Cortex of kidney (tissue), 1 donor: ENCODE measurements around the gene RHOBTB1.

Source experiments
- DNase-seq: peaks from one replicate; lab custom pipeline; 2025; lab: John Stamatoyannopoulos, UW

Gene RHOBTB1

DNA sequence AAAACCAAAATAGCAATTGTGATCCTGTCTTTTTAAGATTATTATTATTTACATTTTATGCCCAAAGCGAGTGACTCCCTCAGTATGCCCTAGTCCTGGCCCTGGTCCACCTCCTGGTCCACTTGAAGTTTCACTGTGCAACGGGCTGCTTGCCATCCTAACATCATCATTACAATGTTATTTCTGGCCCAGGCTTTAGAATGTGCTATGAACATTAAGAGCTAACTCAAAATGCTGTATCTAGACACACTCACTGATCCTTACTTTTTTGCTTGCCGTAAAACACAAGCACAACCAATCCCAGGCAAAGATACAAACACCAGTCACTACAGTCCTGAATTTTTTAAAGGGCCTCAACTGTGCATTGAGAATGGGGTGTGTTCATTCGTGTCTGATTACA lies 38.4 kb downstream of the RHOBTB1 start:
- no peak for DNase-seq

DNA sequence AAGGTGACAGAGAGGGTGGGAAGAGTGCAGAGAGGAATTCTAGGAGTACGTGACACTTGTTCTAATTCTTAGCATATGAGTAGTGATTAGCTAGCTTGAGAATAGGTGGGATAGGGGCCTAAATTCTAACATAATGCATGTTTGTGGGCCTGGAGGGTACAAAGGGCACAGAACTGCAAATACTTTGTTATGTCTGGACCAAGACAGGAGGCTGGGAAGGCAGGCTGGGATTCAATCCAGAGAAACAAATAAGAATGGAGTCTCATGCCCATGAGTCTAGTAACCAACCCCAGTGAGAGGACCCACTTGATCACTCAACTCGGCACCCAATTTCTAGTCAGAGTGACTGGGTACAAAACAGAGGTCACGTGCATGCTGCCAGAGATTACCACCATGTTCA lies 40.9 kb downstream of the RHOBTB1 start:
- no peak for DNase-seq

GRCh38 chr10:60901561-60902235 lies 42.3 kb downstream of the RHOBTB1 start:
- DNase-seq = no peak

GRCh38 chr10:60899266-60899665 lies 44.7 kb downstream of the RHOBTB1 start:
- no peak for DNase-seq

DNA sequence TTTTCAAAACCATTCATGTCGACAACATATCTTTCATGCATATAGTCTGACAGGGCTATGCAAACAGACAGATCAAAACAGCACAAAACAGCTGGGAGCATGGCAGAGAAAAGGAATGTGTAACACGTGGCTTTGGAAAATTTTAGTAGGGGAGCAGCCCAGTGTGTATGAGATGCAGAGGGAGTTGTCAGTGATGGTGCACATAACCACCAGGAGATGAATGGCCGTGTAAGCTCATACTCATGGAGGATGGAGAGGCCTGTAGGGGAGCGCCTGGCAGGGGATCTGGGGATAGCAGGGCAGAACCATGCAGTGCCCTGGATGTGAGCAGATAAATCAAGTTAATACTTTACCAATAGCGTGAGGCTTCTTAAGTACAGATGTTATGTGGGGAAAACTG lies 45.7 kb downstream of the RHOBTB1 start:
- no peak for DNase-seq

GRCh38 chr10:60896810-60897209 lies 47.2 kb downstream of the RHOBTB1 start:
- DNase-seq = no peak

- no peak for DNase-seq
Measured at GRCh38 chr10:60896033-60896432, 48.0 kb downstream of the RHOBTB1 start.

DNA sequence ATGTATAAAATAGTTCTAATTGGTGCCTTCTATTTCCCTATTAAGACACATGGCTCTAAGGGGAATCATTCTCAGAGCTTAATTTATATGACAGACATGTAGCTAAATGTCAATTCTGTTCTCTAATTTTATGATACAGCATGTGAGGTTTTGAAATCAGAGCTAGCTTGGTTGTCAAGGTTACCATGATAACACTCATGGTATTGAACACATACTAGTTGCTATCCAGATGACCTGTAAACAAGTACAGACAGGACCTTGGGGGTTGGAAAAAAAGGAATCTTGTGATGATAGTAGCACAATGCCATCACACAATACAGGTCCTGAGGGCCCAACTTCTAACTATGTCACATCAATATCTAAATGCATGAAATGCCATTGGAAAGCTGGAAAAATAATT lies 49.2 kb downstream of the RHOBTB1 start:
- DNase-seq = no peak

DNA sequence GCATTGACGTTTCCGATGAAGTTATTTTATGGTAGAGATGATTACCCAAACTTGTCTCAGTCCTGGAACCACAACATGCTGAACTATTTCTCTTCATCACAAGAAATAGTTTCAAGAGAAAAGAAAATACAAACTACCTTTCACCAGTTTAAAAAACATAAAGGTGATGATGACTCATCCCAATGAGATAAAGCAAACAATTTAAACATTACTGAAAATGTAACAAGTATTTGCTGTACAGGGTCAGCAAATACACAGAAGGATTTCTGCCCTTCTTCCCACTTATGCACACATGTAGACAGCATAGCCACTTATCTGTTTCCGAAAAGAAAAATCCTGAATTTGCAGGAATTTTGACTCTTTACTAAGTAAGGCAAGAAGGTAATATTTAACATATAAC lies 50.8 kb downstream of the RHOBTB1 start:
- no peak for DNase-seq

DNA sequence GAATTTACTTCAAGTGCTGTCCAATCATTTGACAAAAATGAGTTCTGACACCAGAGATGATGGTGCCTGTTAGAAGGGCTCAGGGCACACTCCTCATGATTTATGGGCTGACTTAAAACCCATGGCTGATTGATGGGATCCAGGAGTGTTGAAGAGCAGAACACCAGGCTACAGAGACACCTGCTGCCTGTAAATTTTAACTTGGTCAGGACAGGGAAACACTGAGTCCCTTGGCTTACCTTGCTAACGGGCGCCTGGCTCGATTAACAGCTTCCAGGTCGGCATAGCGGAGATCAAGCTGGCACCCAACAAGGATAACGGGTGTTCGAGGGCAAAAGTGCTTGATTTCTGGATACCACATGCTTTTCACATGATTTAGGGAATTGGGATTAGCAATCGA lies 51.4 kb downstream of the RHOBTB1 start:
- DNase-seq = no peak

DNA sequence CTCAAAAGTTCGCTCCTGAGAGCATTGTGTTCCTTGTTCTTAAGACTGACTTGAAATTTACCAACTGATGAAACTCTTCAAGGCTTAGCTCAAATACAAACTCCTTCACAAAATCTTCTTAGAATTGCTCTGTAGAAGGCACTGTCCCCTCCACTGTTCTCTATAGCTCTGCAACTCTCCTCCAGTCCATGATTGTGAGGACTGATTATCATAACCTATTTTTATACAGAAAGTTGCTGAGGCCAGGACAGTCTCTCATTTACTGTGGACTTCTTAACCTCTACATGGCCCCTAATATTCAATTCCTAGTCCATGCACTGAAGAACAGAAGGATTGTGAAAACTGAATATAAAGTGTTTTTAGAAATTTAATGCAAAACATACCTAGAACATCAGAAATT lies 53.2 kb downstream of the RHOBTB1 start:
- no peak for DNase-seq

DNA sequence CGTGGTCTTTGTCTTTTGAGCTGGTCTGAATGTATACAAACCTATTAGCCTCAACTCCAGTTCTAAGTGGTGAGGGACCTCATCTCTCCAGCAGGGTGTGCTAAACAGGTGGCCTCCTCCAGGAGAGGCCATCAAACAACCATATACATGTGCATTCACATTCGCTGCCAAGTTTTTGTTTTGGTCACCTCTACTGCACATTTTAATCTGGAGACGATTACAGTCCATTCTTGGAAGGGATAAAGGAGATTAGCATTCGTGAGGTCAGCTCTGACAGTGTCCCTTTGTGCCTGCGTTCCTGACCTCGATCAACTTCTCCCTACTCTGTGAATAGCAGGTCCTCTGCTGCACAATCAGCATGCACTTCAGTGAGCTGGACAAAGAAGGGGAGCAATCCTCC lies 60.8 kb downstream of the RHOBTB1 start:
- no peak for DNase-seq

GRCh38 chr10:60878224-60878623 lies 65.8 kb downstream of the RHOBTB1 start:
- DNase-seq = no peak

DNA sequence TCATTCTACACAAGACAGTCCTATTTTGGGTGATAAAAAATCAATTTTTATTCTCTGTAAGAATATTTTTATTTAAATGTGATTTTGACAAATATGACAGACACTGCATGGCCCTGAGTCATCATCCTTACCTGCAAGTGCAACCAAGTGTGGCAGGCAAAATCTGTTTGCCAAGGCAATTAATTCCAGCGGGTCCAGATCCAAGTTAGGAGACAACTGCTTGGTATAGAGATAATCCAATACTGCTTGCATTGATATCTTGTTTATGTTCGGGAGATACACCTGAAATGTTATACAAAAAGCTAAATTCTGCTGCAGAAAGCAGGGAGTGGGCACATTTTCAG lies 66.2 kb downstream of the RHOBTB1 start:
- DNase-seq = no peak

DNA sequence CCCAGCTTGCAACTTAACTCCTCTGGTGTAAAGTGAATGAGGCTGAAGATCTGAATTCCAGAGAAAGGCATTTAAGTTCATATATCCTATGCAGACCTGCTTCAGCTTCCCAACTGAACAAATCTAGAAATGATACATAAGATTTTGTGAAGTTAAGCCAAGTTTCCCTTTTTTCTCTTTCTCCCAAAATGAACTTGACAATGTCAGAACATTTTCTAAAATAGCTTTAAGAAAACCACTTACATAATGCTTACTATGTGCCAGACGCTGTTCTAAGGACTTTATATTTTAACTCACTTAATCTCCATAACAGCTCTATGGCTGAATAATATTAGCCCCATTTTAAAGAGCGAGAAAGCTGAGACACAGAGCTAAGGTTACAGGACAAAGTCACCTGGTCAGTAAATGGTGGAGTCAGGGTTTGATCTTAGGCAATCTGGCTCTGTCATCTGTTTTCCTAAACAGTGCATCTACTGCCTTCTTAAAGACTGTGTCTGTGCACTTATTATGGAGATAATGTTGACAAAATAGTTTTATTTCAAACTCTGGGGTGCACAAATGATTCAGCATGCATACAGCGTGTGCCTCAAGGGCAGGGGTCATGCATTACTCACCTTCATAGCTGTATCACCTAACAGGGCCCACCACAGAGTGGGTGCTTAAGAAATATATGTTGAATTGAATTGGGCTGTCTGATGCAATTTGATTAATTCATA lies 66.8 kb downstream of the RHOBTB1 start:
- DNase-seq = no peak

- DNase-seq = no peak
Measured at GRCh38 chr10:60873758-60874157, 70.2 kb downstream of the RHOBTB1 start.

GRCh38 chr10:60872451-60872850 lies 71.5 kb downstream of the RHOBTB1 start:
- no peak for DNase-seq

DNA sequence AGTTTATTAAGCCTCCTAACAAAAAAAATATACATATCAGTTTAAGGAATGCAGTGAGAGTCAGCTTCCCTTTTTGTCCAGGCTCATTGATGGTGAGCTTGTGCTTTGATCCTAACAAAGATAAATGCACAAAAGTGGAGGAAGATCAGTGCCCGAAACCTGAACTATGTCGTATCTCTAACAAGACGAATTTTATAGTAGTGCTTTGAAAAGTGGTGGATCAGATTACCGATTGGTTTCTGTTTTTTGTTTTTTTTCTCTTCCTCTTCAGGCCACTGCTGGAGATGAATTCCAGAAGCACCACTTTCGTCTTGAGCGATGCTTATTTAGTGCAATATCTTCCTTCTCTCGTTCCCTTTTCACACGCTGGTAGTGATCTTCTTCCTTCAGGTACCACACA lies 72.8 kb downstream of the RHOBTB1 start:
- DNase-seq = no peak

DNA sequence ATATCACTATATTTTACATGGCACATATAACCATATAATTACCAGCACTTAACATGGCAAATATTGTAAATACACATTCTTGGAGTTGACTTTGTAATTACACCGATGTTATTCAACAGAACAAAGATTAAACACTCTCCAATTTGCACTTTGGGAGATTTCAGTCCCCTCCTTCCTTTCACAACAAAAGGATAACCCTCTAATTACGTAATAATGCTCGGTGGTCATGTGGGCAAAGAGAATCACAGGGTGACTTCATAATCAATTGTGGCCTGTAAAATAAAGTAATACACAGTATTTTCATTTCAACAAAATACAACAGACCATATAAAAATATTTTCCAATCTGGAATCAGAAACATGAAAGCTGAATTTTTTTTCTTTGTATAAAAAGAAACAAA lies 73.2 kb downstream of the RHOBTB1 start:
- no peak for DNase-seq

- DNase-seq = no peak
Measured at GRCh38 chr10:60870416-60870728, 73.6 kb downstream of the RHOBTB1 start.

DNA sequence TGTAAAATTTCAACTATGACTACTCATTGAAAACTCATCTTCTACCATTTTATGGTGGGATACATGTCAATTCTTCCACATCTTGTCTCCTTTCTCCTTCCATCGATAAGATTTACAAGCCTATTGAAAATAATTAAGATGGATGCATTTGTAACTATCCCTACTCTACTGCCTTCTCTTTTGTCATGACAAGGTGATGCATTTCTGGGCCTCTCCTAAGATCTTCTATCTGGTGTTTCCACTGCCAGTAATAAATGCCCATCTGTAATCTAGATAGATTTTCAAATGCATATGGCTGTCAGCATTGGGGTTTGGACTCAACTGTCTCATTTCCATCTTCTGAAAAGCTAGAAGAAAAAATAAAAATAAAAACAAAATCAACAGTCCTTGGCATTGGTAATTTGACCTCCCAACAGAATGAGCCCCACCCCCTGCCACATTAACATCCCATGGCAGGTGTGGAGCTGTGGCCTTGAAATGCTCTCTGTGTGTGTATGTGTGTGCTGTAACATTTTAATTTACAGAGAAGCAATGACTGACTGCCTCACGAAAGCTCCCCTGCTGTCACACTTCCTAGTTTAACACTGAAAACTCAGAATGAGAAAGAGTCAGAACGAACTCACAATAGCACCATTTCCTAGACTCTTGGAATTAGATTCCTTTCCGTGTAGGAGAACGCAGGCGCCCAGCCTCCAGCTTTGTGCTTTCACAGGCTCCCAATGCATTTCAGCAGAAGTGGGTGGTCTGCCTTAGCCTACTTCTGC lies 74.2 kb downstream of the RHOBTB1 start:
- DNase-seq = no peak

DNA sequence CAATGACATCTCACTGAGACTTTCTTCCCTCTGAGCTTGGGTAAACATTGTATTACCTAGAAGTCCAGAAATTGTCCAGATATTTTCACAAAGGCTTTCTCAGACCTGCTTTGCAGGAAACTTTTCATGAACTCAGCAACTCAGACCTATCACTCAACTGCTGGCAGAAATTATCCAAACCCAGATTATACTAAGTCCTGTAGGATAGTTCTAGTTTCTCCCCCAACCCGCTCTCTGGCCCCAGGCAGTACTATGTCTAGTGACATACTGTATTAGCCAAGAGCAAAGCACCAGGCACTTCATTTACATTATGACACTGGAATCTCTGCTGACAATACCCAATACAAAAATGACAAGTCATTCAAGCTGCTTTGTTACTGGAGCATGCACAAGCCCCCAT lies 75.0 kb downstream of the RHOBTB1 start:
- DNase-seq = no peak

GRCh38 chr10:60865198-60865783 lies 78.7 kb downstream of the RHOBTB1 start:
- no peak for DNase-seq
